Neural cell (in vitro differentiated cells): ENCODE data around the gene KRT10. TPM values are rescaled to one million over a fixed set of nuclear protein-coding genes. Genes with fewer than 3 reads are reported as not detected.

Experiments
- H2AFZ ChIP-seq: fragments of 200-600, 300-800 bp; sonication (generic), shearing (Covaris generic); 2 replicates; pipeline ENCODE4 v1.6.0; 2014; ENCODE audit warnings: low read depth, mild to moderate bottlenecking, antibody characterized with exemption, low read length, moderate library complexity
- H3F3A ChIP-seq: fragments of 200-600 bp; shearing (Covaris generic); 2 replicates; pipeline ENCODE4 v1.6.1; 2016; ENCODE audit warnings: mild to moderate bottlenecking, moderate library complexity, mixed read lengths, antibody characterized with exemption, low read length; ENCODE audit not compliant: insufficient read depth, poor library complexity, severe bottlenecking
- H3K27ac ChIP-seq: fragments of 200-600, 300-800 bp; sonication (generic), shearing (Covaris generic); 2 replicates; pipeline ENCODE4 v1.5.1; 2014; ENCODE audit warnings: mild to moderate bottlenecking, low read length, moderate library complexity
- H3K27me3 ChIP-seq: fragments of 300-800, 200-600 bp; sonication (generic), shearing (Covaris generic); 2 replicates; pipeline ENCODE4 v1.6.0; 2014; ENCODE audit warnings: mild to moderate bottlenecking, low read depth, low read length, moderate library complexity; ENCODE audit not compliant: insufficient read depth
- H3K36me3 ChIP-seq: fragments of 300-800, 200-600 bp; sonication (generic), shearing (Covaris generic); 2 replicates; pipeline ENCODE4 v1.5.1; 2014; ENCODE audit warnings: mild to moderate bottlenecking, antibody characterized with exemption, low read length, moderate library complexity; ENCODE audit not compliant: insufficient read depth
- H3K4me2 ChIP-seq: fragments of 300-800, 200-600 bp; sonication (generic), shearing (Covaris generic); 2 replicates; pipeline ENCODE4 v1.6.0; 2014; ENCODE audit warnings: mild to moderate bottlenecking, low read length
- H3K4me3 ChIP-seq: fragments of 300-800, 200-600 bp; sonication (generic), shearing (Covaris generic); 2 replicates; pipeline ENCODE4 v1.5.1; 2014; ENCODE audit warnings: mild to moderate bottlenecking, low read length, moderate library complexity
- H3K79me2 ChIP-seq: fragments of 200-600 bp; shearing (Covaris generic); replicated peaks from 2 replicates; pipeline ENCODE4 v1.6.0; 2014; ENCODE audit warnings: mild to moderate bottlenecking, low read length, moderate library complexity; ENCODE audit not compliant: insufficient read depth
- H3K9ac ChIP-seq: fragments of 300-800, 200-600 bp; sonication (generic), shearing (Covaris generic); 2 replicates; pipeline ENCODE4 v1.6.1; 2016; ENCODE audit warnings: mild to moderate bottlenecking, low read length, mixed read lengths
- H3K9me2 ChIP-seq: fragments of 200-600 bp; shearing (Covaris generic); 2 replicates; pipeline ENCODE4 v1.6.1; 2016; ENCODE audit warnings: mild to moderate bottlenecking, low read length, mixed read lengths; ENCODE audit not compliant: insufficient read depth
- H3K9me3 ChIP-seq: fragments of 200-600, 300-800 bp; sonication (generic), shearing (Covaris generic); 2 replicates; pipeline ENCODE4 v1.6.1; 2016; ENCODE audit warnings: mild to moderate bottlenecking, mixed run types, low read length, moderate library complexity, mixed read lengths
- H4K20me1 ChIP-seq: fragments of 200-600 bp; shearing (Covaris generic); 2 replicates; pipeline ENCODE4 v1.6.1; 2016; ENCODE audit warnings: mild to moderate bottlenecking, mixed run types; ENCODE audit not compliant: insufficient read depth
- CTCF ChIP-seq: fragments of 450-650 bp; IDR thresholded peaks from 2 replicates; pipeline ENCODE4 v1.5.1; 2014; ENCODE audit warnings: antibody characterized with exemption, mild to moderate bottlenecking, moderate library complexity; ENCODE audit not compliant: poor library complexity, severe bottlenecking
- EP300 ChIP-seq: fragments of 450-650 bp; conservative IDR thresholded peaks from 2 replicates; pipeline ENCODE4 v1.6.1; 2014; ENCODE audit warnings: antibody characterized with exemption, mild to moderate bottlenecking, moderate library complexity; ENCODE audit not compliant: poor library complexity, severe bottlenecking
- EZH2 ChIP-seq: fragments of 200-600, 300-800 bp; shearing (Covaris generic), sonication (generic); IDR thresholded peaks from 2 replicates; pipeline ENCODE4 v1.6.1; 2014; ENCODE audit warnings: antibody characterized with exemption, low read length, borderline replicate concordance, mild to moderate bottlenecking; ENCODE audit not compliant: insufficient read depth, poor library complexity, severe bottlenecking
- MXI1 ChIP-seq: fragments of 450-650 bp; conservative IDR thresholded peaks from 2 replicates; pipeline ENCODE4 v1.6.1; 2014; ENCODE audit warnings: antibody characterized with exemption, mild to moderate bottlenecking; ENCODE audit not compliant: poor library complexity, severe bottlenecking
- POLR2AphosphoS5 ChIP-seq: IDR thresholded peaks from 2 replicates; pipeline ENCODE4 v1.6.1; 2012
- RAD21 ChIP-seq: fragments of 450-650 bp; conservative IDR thresholded peaks from 2 replicates; pipeline ENCODE4 v1.6.1; 2014; ENCODE audit warnings: antibody characterized with exemption, mild to moderate bottlenecking, moderate library complexity
- REST ChIP-seq: IDR thresholded peaks from 2 replicates; pipeline ENCODE4 v1.6.1; 2012; ENCODE audit warnings: borderline replicate concordance
- SMC3 ChIP-seq: fragments of 450-650 bp; conservative IDR thresholded peaks from 2 replicates; pipeline ENCODE4 v1.6.1; 2014; ENCODE audit warnings: antibody characterized with exemption, mild to moderate bottlenecking, moderate library complexity; ENCODE audit not compliant: poor library complexity
- TAF1 ChIP-seq: IDR thresholded peaks from 2 replicates; pipeline ENCODE4 v1.6.1; 2012; ENCODE audit warnings: low read depth
- polyA plus RNA-seq: library from polyadenylated mRNA; depleted of rRNA; stranded (reverse); fragments of >200 nt; gene quantifications from 2 replicates; pipeline ENCODE4 v1.2.3, GENCODE V29; 2014

KRT10 gene
- polyA plus RNA-seq, 1 donor from 2014 or later, result 54.2 TPM

GRCh38 chr17:40846515-40847144 is 24.2 kb upstream of the KRT10 start:
- Histone ChIP-seq H3K36me3 (no peaks in the 10 kb centered on the region), H3K79me2 (no peaks in the 10 kb centered on the region), H3K27me3 (no peaks in the 10 kb centered on the region), H3K27ac (no peak overlapping the region), H3K4me2 (no peak overlapping the region), H3F3A (no peaks in the 10 kb centered on the region), H3K9ac (no peak overlapping the region), H4K20me1 (no peaks in the 10 kb centered on the region), H2AFZ (no peak overlapping the region), H3K9me3 (no peaks in the 10 kb centered on the region), H3K9me2 (no peaks in the 10 kb centered on the region), H3K4me3 (no peak overlapping the region)
- TF ChIP-seq RAD21, result no peak
- no peak for TF ChIP-seq POLR2AphosphoS5
- no peak for TF ChIP-seq CTCF
- TF ChIP-seq EZH2, result no peak

GRCh38 chr17:40844671-40845107 is 22.3 kb upstream of the KRT10 start:
- Histone ChIP-seq H3K9ac (no peak overlapping the region), H3K27me3 (no peaks in the 10 kb centered on the region), H4K20me1 (no peaks in the 10 kb centered on the region), H3F3A (no peaks in the 10 kb centered on the region), H3K36me3 (no peaks in the 10 kb centered on the region), H3K4me2 (no peak overlapping the region), H3K9me3 (no peaks in the 10 kb centered on the region), H3K27ac (no peak overlapping the region), H3K9me2 (no peaks in the 10 kb centered on the region), H2AFZ (no peak overlapping the region), H3K4me3 (no peak overlapping the region), H3K79me2 (no peaks in the 10 kb centered on the region)
- TF ChIP-seq REST (no peak), EZH2 (no peak), MXI1 (no peak), SMC3 (no peak), RAD21 (no peak), CTCF (no peak), POLR2AphosphoS5 (no peak), TAF1 (no peak), EP300 (no peak)
